ENCODE results near the gene C1orf159. TPM values are rescaled to one million over a fixed set of nuclear protein-coding genes. Genes with fewer than 3 reads are reported as not detected.

C1orf159 gene
- total and polyA plus RNA-seq, 2 experiments from 2014 or later: 9.6 to 21.5 TPM

DNA sequence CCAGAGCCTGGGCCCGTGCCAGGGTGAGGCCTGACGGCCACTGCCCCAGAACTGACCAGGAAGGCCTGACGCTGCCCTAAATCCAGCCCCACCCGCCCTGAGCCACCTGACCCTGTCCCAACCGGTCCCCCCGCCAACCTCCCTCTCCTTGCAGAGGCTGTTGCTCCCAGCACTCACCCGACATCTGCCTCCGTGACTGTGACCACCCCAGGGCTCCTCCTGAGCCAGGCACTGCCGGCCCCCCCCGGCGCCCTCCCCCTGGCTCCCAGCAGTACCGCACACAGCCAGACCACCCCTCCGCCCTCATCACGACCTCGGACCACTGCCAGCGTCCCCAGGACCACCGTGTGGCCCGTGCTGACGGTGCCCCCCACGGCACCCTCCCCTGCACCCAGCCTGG, 69.6 kb downstream of the C1orf159 start:
- Mint-ChIP-seq H3K36me3 (ENCODE audit: low read depth) (peaks cover 18% of the 10 kb centered on the region), H3K27ac (no peak overlapping the region), H3K4me3 (no peak overlapping the region), H3K4me1 (no peaks in the 10 kb centered on the region), H3K27me3 (ENCODE audit: insufficient read depth, low read depth, poor library complexity) (peaks cover 9% of the 10 kb centered on the region), H3K9me3 (no peaks in the 10 kb centered on the region; the same call in 2 of the 3 replicates)
- H3K36me3 ChIP-seq (ENCODE audit: insufficient read depth): no peaks in the 10 kb centered on the region
- no peak overlapping the region for H2AFZ ChIP-seq
- H3K79me2 ChIP-seq (replicated peaks; ENCODE audit: insufficient read depth): no peaks in the 10 kb centered on the region
- no peaks in the 10 kb centered on the region; the same call in 1 of the 2 replicates for H3K4me1 ChIP-seq (ENCODE audit: insufficient read depth)
- TF ChIP-seq EZH2phosphoT487 (IDR thresholded peaks at IDR 0.05; ENCODE audit: unreplicated experiment): no peak
- TF ChIP-seq STAT1 (IDR thresholded peaks at IDR 0.05; ENCODE audit: unreplicated experiment): no peak
- no peak for TF ChIP-seq EZH2 (IDR thresholded peaks at IDR 0.05; ENCODE audit: low read depth, unreplicated experiment)
- TF ChIP-seq, protein P1, sequence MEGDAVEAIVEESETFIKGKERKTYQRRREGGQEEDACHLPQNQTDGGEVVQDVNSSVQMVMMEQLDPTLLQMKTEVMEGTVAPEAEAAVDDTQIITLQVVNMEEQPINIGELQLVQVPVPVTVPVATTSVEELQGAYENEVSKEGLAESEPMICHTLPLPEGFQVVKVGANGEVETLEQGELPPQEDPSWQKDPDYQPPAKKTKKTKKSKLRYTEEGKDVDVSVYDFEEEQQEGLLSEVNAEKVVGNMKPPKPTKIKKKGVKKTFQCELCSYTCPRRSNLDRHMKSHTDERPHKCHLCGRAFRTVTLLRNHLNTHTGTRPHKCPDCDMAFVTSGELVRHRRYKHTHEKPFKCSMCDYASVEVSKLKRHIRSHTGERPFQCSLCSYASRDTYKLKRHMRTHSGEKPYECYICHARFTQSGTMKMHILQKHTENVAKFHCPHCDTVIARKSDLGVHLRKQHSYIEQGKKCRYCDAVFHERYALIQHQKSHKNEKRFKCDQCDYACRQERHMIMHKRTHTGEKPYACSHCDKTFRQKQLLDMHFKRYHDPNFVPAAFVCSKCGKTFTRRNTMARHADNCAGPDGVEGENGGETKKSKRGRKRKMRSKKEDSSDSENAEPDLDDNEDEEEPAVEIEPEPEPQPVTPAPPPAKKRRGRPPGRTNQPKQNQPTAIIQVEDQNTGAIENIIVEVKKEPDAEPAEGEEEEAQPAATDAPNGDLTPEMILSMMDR (conservative IDR thresholded peaks at IDR 0.05; ENCODE audit: low read depth in 2 of 2): no peak
- TF ChIP-seq, protein P2, sequence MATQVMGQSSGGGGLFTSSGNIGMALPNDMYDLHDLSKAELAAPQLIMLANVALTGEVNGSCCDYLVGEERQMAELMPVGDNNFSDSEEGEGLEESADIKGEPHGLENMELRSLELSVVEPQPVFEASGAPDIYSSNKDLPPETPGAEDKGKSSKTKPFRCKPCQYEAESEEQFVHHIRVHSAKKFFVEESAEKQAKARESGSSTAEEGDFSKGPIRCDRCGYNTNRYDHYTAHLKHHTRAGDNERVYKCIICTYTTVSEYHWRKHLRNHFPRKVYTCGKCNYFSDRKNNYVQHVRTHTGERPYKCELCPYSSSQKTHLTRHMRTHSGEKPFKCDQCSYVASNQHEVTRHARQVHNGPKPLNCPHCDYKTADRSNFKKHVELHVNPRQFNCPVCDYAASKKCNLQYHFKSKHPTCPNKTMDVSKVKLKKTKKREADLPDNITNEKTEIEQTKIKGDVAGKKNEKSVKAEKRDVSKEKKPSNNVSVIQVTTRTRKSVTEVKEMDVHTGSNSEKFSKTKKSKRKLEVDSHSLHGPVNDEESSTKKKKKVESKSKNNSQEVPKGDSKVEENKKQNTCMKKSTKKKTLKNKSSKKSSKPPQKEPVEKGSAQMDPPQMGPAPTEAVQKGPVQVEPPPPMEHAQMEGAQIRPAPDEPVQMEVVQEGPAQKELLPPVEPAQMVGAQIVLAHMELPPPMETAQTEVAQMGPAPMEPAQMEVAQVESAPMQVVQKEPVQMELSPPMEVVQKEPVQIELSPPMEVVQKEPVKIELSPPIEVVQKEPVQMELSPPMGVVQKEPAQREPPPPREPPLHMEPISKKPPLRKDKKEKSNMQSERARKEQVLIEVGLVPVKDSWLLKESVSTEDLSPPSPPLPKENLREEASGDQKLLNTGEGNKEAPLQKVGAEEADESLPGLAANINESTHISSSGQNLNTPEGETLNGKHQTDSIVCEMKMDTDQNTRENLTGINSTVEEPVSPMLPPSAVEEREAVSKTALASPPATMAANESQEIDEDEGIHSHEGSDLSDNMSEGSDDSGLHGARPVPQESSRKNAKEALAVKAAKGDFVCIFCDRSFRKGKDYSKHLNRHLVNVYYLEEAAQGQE (IDR thresholded peaks at IDR 0.05; ENCODE audit: unreplicated experiment): no peak
- no peak for TF ChIP-seq NANOG (IDR thresholded peaks at IDR 0.05; ENCODE audit: borderline replicate concordance)
- TF ChIP-seq ZNF331 (CRISPR knock-in tag; IDR thresholded peaks at IDR 0.05; ENCODE audit: low read depth): no peak
- TF ChIP-seq, protein P3, sequence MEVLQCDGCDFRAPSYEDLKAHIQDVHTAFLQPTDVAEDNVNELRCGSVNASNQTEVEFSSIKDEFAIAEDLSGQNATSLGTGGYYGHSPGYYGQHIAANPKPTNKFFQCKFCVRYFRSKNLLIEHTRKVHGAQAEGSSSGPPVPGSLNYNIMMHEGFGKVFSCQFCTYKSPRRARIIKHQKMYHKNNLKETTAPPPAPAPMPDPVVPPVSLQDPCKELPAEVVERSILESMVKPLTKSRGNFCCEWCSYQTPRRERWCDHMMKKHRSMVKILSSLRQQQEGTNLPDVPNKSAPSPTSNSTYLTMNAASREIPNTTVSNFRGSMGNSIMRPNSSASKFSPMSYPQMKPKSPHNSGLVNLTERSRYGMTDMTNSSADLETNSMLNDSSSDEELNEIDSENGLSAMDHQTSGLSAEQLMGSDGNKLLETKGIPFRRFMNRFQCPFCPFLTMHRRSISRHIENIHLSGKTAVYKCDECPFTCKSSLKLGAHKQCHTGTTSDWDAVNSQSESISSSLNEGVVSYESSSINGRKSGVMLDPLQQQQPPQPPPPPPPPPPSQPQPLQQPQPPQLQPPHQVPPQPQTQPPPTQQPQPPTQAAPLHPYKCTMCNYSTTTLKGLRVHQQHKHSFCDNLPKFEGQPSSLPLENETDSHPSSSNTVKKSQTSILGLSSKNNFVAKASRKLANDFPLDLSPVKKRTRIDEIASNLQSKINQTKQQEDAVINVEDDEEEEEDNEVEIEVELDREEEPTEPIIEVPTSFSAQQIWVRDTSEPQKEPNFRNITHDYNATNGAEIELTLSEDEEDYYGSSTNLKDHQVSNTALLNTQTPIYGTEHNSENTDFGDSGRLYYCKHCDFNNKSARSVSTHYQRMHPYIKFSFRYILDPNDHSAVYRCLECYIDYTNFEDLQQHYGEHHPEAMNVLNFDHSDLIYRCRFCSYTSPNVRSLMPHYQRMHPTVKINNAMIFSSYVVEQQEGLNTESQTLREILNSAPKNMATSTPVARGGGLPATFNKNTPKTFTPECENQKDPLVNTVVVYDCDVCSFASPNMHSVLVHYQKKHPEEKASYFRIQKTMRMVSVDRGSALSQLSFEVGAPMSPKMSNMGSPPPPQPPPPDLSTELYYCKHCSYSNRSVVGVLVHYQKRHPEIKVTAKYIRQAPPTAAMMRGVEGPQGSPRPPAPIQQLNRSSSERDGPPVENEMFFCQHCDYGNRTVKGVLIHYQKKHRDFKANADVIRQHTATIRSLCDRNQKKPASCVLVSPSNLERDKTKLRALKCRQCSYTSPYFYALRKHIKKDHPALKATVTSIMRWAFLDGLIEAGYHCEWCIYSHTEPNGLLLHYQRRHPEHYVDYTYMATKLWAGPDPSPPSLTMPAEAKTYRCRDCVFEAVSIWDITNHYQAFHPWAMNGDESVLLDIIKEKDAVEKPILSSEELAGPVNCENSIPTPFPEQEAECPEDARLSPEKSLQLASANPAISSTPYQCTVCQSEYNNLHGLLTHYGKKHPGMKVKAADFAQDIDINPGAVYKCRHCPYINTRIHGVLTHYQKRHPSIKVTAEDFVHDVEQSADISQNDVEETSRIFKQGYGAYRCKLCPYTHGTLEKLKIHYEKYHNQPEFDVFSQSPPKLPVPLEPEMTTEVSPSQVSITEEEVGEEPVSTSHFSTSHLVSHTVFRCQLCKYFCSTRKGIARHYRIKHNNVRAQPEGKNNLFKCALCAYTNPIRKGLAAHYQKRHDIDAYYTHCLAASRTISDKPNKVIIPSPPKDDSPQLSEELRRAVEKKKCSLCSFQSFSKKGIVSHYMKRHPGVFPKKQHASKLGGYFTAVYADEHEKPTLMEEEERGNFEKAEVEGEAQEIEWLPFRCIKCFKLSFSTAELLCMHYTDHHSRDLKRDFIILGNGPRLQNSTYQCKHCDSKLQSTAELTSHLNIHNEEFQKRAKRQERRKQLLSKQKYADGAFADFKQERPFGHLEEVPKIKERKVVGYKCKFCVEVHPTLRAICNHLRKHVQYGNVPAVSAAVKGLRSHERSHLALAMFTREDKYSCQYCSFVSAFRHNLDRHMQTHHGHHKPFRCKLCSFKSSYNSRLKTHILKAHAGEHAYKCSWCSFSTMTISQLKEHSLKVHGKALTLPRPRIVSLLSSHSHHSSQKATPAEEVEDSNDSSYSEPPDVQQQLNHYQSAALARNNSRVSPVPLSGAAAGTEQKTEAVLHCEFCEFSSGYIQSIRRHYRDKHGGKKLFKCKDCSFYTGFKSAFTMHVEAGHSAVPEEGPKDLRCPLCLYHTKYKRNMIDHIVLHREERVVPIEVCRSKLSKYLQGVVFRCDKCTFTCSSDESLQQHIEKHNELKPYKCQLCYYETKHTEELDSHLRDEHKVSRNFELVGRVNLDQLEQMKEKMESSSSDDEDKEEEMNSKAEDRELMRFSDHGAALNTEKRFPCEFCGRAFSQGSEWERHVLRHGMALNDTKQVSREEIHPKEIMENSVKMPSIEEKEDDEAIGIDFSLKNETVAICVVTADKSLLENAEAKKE (CRISPR knock-in tag; IDR thresholded peaks at IDR 0.05): no peak
- no peak for TF ChIP-seq POLR2AphosphoS5 (IDR thresholded peaks at IDR 0.05; ENCODE audit: low read depth)
- no peak for TF ChIP-seq CREB1 (CRISPR knock-in tag; IDR thresholded peaks at IDR 0.05; ENCODE audit: low read depth)
- TF ChIP-seq JUNB (IDR thresholded peaks at IDR 0.05; ENCODE audit: unreplicated experiment): no peak
- peaks cover 4% of the 10 kb centered on the region; the same call in 1 of the 2 replicates for H4K20me1 ChIP-seq (replicated peaks; ENCODE audit: insufficient read depth)
- no peaks in the 10 kb centered on the region for H3K9me2 ChIP-seq (ENCODE audit: insufficient read depth)
- H3K4me3 ChIP-seq: no peak overlapping the region
- ATAC-seq (no peak), DNase-seq (ENCODE audit: low spot score) (no peak)
- H3F3A ChIP-seq (replicated peaks; ENCODE audit: low read depth): no peaks in the 10 kb centered on the region
- H3K27ac ChIP-seq (ENCODE audit: low read depth): no peak overlapping the region
- H3K4me2 ChIP-seq: no peak overlapping the region
- no peaks in the 10 kb centered on the region for H3K27me3 ChIP-seq (ENCODE audit: insufficient read depth)
